Measurements from ENCODE around the gene TRAPPC12. TPM values are rescaled to one million over a fixed set of nuclear protein-coding genes. Genes with fewer than 3 reads are reported as not detected.

TRAPPC12 gene
- total RNA-seq, 3 donors from 2014 or later (not counting 1 experiment from before 2014, with no cell fraction given): 65.1 to 92.6 (median 86.7) TPM

DNA sequence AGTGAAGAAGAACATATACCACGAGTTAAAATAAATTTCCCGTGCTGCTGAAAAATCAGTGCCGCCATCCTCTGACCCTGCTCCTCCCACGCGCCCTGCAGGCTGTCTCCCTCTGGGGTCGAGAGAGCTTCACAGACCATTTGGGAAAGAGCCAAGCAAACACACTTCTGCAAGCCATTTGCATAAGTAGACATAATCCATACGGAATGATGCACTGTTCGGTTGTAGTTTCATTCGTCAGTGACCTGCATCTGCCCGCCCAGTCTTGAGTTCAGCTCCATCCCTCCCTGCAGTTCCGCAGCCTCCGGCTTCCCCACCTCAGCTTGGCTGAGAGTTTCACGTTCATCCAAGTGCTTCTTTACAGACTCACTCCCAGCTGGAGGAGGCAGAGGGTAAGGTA is 69.6 kb downstream of the TRAPPC12 start:
- intact Hi-C loops (cut with micrococcal nuclease): no loop called here
- Histone ChIP-seq H3K9me3 (ENCODE audit: control insufficient read depth, insufficient read depth, low read length) (no peaks in the 10 kb centered on the region), H3K27ac (ENCODE audit: low read length) (no peak overlapping the region), H3K36me3 (ENCODE audit: control insufficient read depth, insufficient read depth, low read length) (peaks cover 52% of the 10 kb centered on the region), H3K4me1 (ENCODE audit: control insufficient read depth, insufficient read depth, low read length) (no peaks in the 10 kb centered on the region), H3K27me3 (ENCODE audit: control insufficient read depth, insufficient read depth, low read length) (no peaks in the 10 kb centered on the region), H3K4me3 (ENCODE audit: low read length) (no peak overlapping the region)
- H3K27me3 Mint-ChIP-seq (ENCODE audit: low read depth in 2 of 2): no peaks in the 10 kb centered on the region
- peak overlapping the region in 1 of 2 donors; percentile 36 for H3K27ac Mint-ChIP-seq
- no peaks in the 10 kb centered on the region for H3K36me3 Mint-ChIP-seq
- H3K4me1 Mint-ChIP-seq: peaks cover 6 to 13% of the 10 kb centered on the region in 2 donors
- TF ChIP-seq, protein P1, sequence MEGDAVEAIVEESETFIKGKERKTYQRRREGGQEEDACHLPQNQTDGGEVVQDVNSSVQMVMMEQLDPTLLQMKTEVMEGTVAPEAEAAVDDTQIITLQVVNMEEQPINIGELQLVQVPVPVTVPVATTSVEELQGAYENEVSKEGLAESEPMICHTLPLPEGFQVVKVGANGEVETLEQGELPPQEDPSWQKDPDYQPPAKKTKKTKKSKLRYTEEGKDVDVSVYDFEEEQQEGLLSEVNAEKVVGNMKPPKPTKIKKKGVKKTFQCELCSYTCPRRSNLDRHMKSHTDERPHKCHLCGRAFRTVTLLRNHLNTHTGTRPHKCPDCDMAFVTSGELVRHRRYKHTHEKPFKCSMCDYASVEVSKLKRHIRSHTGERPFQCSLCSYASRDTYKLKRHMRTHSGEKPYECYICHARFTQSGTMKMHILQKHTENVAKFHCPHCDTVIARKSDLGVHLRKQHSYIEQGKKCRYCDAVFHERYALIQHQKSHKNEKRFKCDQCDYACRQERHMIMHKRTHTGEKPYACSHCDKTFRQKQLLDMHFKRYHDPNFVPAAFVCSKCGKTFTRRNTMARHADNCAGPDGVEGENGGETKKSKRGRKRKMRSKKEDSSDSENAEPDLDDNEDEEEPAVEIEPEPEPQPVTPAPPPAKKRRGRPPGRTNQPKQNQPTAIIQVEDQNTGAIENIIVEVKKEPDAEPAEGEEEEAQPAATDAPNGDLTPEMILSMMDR (IDR thresholded peaks at IDR 0.05): no peak
- 95% methylated on average over 13 of the region's 13 CpGs for WGBS (ENCODE audit: insufficient coverage)
- DNase-seq (no peak), ATAC-seq (no peak)
- H3K4me3 Mint-ChIP-seq: no peak overlapping the region
- H3K9me3 Mint-ChIP-seq: no peaks in the 10 kb centered on the region

DNA sequence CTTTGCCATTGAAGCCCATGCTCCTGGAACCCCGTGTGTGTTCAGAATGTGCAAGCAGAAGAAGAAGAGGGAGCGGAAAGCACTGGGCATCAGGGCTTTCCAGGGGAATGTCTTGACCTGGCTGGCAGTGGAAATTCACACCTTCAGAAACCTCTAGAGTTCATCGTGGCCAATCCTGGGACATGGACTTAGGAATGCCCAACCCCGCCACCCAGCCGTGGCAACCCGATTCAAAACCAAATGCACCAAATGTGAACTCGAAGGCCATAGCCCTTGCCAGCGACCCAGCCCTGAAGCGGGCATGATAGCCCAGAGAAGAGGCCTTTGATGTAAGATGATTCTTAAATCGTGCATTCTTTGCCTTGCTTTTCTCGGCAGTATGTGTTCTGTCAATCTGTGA is 70.4 kb downstream of the TRAPPC12 start:
- ATAC-seq: no peak

DNA sequence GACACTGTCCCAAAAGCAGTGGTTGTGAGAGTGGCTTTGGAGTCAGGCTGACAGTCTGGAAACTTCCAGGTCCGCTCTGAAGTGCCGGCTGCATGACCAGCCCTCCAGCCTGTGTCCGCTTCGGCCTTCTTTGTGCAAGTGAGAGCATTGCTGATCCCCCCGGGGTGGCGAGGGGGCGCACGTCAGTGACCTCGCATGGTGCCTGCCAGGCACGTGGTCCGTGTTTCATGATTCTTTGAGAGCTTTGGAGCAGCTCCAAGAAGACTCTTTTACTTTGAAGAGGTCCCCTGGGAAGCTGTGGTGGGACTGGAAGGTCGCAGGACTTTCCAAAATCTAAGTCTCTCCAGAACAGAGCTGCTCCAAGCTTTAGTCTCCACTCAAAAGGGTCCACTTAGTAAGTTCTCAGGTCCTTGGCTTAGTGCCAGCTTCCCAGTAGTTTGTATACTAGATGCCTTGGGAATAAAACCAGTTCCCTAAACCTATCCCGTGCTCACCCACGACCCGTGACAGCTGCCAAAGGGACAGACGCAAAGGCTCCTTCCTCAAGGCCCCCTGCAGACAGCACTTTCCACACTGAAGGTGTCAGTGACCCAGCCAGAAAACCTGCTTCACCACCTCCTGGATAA is 71.0 kb downstream of the TRAPPC12 start:
- no peak for DNase-seq
- Histone ChIP-seq H3K27ac (ENCODE audit: low read length) (no peak overlapping the region), H3K36me3 (ENCODE audit: control insufficient read depth, insufficient read depth, low read length) (peaks cover 45% of the 10 kb centered on the region), H3K4me3 (ENCODE audit: low read length) (no peak overlapping the region), H3K9me3 (ENCODE audit: control insufficient read depth, insufficient read depth, low read length) (no peaks in the 10 kb centered on the region), H3K27me3 (ENCODE audit: control insufficient read depth, insufficient read depth, low read length) (no peaks in the 10 kb centered on the region), H3K4me1 (ENCODE audit: control insufficient read depth, insufficient read depth, low read length) (no peaks in the 10 kb centered on the region)
- no peaks in the 10 kb centered on the region for H3K27me3 Mint-ChIP-seq (ENCODE audit: low read depth in 2 of 2)
- TF ChIP-seq, protein P1 (IDR thresholded peaks at IDR 0.05): no peak
- intact Hi-C loops (cut with micrococcal nuclease): no loop called here
- 95% methylated on average over 16 of the region's 16 CpGs for WGBS (ENCODE audit: insufficient coverage)
- H3K9me3 Mint-ChIP-seq: no peaks in the 10 kb centered on the region
- H3K36me3 Mint-ChIP-seq: no peaks in the 10 kb centered on the region
- H3K4me1 Mint-ChIP-seq: peaks cover 4 to 13% of the 10 kb centered on the region in 2 donors
- peak overlapping the region in 1 of 2 donors; percentile 26 for H3K27ac Mint-ChIP-seq
- no peak for ATAC-seq
- H3K4me3 Mint-ChIP-seq: no peak overlapping the region

More for the DNA sequence above, 70.4 kb downstream of the TRAPPC12 start:
- Mint-ChIP-seq H3K4me3 (no peak overlapping the region), H3K4me1 (peaks cover 6 to 13% of the 10 kb centered on the region in 2 donors), H3K9me3 (no peaks in the 10 kb centered on the region), H3K27me3 (ENCODE audit: low read depth in 2 of 2) (no peaks in the 10 kb centered on the region), H3K36me3 (no peaks in the 10 kb centered on the region), H3K27ac (no peak overlapping the region)
- intact Hi-C loops (cut with micrococcal nuclease): no loop called here
- no peaks in the 10 kb centered on the region for H3K9me3 ChIP-seq (ENCODE audit: control insufficient read depth, insufficient read depth, low read length)
- H3K36me3 ChIP-seq (ENCODE audit: control insufficient read depth, insufficient read depth, low read length): peaks cover 46% of the 10 kb centered on the region
- no peak overlapping the region for H3K27ac ChIP-seq (ENCODE audit: low read length)
- TF ChIP-seq, protein P1 (IDR thresholded peaks at IDR 0.05): no peak
- H3K4me3 ChIP-seq (ENCODE audit: low read length): no peak overlapping the region
- 95% methylated on average over 11 of the region's 11 CpGs for WGBS (ENCODE audit: insufficient coverage)
- H3K27me3 ChIP-seq (ENCODE audit: control insufficient read depth, insufficient read depth, low read length): no peaks in the 10 kb centered on the region
- no peaks in the 10 kb centered on the region for H3K4me1 ChIP-seq (ENCODE audit: control insufficient read depth, insufficient read depth, low read length)
- DNase-seq: no peak

DNA sequence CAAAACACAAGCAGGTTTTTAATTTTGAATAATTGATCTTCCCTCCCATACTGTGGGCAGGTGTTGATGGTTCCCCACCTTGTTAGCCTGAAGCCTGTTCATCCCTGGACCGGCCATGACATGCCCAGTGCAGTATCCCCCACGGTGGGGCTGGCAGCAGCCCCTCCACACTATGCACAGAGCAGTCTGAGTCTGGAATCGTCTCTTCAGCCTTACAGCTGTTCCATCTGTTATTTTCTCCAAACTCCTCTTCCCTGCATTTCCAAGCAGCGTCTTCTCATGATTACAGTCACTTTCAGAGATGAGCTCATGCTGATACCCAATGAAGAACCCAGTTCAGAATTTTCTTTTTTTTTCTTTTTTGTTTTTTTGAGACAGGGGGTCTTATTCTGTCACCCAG is 71.7 kb downstream of the TRAPPC12 start:
- ATAC-seq (no peak), DNase-seq (no peak)
- H3K9me3 ChIP-seq (ENCODE audit: control insufficient read depth, insufficient read depth, low read length): no peaks in the 10 kb centered on the region
- no peaks in the 10 kb centered on the region for H3K4me1 ChIP-seq (ENCODE audit: control insufficient read depth, insufficient read depth, low read length)
- H3K27ac ChIP-seq (ENCODE audit: low read length): no peak overlapping the region
- Mint-ChIP-seq H3K27ac (peak overlapping the region; percentile 16 to 26), H3K4me3 (no peak overlapping the region), H3K27me3 (ENCODE audit: low read depth in 2 of 2) (no peaks in the 10 kb centered on the region), H3K36me3 (no peaks in the 10 kb centered on the region), H3K4me1 (peaks cover 0 to 13% of the 10 kb centered on the region in 2 donors), H3K9me3 (no peaks in the 10 kb centered on the region)
- intact Hi-C loops (cut with micrococcal nuclease): no loop called here
- H3K27me3 ChIP-seq (ENCODE audit: control insufficient read depth, insufficient read depth, low read length): no peaks in the 10 kb centered on the region
- TF ChIP-seq, protein P1 (IDR thresholded peaks at IDR 0.05): no peak
- H3K36me3 ChIP-seq (ENCODE audit: control insufficient read depth, insufficient read depth, low read length): peaks cover 38% of the 10 kb centered on the region
- WGBS (ENCODE audit: insufficient coverage): 96% methylated on average over 4 of the region's 4 CpGs
- no peak overlapping the region for H3K4me3 ChIP-seq (ENCODE audit: low read length)

Data from natural killer cell (primary cell).